ENCODE data around the gene PLCB1. TPM values are rescaled to one million over a fixed set of nuclear protein-coding genes. Genes with fewer than 3 reads are reported as not detected.

PLCB1 gene
- total RNA-seq, 1 donor, result 14.6 TPM

DNA sequence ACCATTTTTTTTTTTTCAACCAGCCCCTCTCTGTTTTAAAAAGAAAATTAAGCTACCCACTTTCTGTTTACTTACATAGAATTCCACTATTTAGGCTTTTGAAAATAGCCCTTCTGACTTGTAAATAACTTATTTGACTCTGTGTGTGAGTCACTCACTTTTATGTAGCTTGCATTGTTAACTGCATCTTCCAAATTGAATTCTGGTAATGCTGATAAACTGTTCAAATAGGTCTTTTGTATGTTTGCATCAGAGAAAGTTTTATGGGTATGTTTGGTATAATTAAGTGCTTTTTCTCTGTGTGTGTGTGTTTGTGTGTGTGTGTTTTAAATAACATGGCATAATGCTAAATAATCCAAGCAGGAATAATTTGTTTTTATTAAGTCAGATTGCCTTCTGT, 360.1 kb downstream of the PLCB1 start:
- Histone ChIP-seq H3K9me3 (ENCODE audit: low read depth, low read length) (no peaks in the 10 kb centered on the region), H3K27me3 (ENCODE audit: insufficient read depth, low read length) (no peaks in the 10 kb centered on the region), H3K4me1 (ENCODE audit: insufficient read depth, low read length) (no peaks in the 10 kb centered on the region), H3K4me3 (ENCODE audit: low read length) (no peak overlapping the region)

DNA sequence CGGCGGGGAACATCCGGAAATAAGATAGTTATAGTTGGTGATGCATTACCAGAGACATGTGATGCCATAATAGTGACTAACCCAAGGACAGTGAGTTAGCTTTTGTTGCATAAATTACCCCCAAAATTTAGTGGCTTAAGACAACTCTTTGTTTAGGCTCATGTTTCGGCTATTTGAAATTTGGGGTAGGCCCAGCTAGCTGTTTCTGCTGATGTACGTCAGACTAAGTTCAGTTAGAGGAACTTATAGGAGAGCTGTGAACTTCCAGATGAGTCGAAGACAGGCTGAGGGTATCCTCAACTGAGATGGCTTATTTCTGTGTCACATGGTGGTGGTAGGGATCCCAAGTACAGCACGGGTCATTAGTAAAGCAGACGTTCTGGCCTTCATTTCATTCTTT, 366.5 kb downstream of the PLCB1 start:
- no peaks in the 10 kb centered on the region for H3K27me3 ChIP-seq (ENCODE audit: insufficient read depth, low read length)
- no peak overlapping the region for H3K4me3 ChIP-seq (ENCODE audit: low read length)
- no peaks in the 10 kb centered on the region for H3K9me3 ChIP-seq (ENCODE audit: low read depth, low read length)
- no peaks in the 10 kb centered on the region for H3K4me1 ChIP-seq (ENCODE audit: insufficient read depth, low read length)

DNA sequence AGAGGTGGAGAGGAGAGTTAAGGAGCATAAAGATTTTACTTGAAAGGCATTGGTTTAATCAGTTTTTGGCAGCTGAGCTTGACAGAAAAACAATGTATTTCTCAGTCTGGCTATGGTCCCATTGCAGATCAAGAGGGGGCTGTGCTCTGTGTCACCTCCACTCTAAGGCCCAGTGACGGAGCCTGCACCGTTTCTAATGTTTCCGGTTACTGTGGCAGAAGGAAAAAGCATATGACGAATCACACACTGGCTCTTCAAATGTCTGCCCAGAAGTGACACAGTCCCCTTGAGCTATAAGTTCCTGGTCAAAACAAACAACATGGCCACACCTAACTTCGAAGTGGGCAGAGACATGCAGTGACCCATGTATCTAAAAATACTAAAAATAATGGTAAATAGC, 372.0 kb downstream of the PLCB1 start:
- no peaks in the 10 kb centered on the region for H3K27me3 ChIP-seq (ENCODE audit: insufficient read depth, low read length)
- H3K4me1 ChIP-seq (ENCODE audit: insufficient read depth, low read length), result peaks cover 16% of the 10 kb centered on the region
- no peak overlapping the region for H3K4me3 ChIP-seq (ENCODE audit: low read length)
- H3K9me3 ChIP-seq (ENCODE audit: low read depth, low read length), result no peaks in the 10 kb centered on the region

DNA sequence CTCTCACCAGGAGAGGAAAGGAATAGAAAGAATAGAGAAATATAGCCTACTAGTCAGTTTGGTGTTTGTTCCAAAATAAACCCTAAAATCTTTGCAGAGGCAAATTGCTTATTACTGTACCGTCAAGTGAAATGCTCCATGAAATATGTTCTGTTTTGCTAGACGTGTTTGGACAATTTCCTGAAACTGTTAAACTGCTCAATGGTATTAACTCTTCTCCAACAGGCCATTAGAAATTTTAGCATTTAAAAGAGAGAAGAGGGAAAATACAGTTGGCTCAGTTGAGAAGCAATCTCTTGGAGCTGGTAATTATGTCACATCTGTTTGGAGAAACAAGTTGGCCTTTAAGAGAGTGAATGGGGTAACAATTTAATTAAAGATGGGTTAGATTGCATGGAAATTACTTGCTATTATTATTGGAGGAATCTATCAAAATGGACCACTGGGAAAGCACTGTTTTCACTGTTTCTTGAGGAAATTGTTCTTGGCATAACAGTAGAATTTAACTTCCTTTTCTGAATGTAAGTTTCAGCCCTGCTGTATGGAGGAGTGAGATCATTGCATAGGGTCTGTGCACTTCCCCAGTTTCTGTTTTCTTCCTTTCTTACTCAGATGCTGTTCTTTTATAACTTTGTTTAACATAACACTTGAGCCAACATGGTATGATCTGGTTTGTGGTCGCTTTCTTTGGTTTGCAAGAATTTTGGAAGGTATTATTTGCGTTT, 373.6 kb downstream of the PLCB1 start:
- H3K27me3 ChIP-seq (ENCODE audit: insufficient read depth, low read length), result no peaks in the 10 kb centered on the region
- H3K9me3 ChIP-seq (ENCODE audit: low read depth, low read length), result no peaks in the 10 kb centered on the region
- H3K4me3 ChIP-seq (ENCODE audit: low read length), result no peak overlapping the region
- peaks cover 16% of the 10 kb centered on the region for H3K4me1 ChIP-seq (ENCODE audit: insufficient read depth, low read length)

DNA sequence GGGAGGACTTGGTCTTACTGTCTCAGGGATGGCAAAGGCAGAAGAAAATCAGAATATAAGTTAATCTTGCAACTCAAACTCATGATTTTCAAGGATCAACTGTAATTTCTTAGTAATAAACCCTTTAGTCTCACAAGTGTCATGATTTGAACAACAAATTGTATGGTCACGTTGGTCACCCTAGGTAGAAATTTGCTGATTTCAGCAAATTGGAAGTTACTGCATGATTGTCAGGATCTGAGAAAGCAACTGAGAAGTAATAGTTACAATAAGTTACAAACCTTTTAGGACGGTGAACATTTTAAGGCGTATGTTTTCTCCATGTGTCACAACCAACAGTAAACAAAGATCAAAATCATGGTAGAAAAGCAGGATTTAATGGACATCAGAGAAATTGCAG, 375.2 kb downstream of the PLCB1 start:
- peaks cover 16% of the 10 kb centered on the region for H3K4me1 ChIP-seq (ENCODE audit: insufficient read depth, low read length)
- no peaks in the 10 kb centered on the region for H3K9me3 ChIP-seq (ENCODE audit: low read depth, low read length)
- H3K4me3 ChIP-seq (ENCODE audit: low read length), result no peak overlapping the region
- no peaks in the 10 kb centered on the region for H3K27me3 ChIP-seq (ENCODE audit: insufficient read depth, low read length)

DNA sequence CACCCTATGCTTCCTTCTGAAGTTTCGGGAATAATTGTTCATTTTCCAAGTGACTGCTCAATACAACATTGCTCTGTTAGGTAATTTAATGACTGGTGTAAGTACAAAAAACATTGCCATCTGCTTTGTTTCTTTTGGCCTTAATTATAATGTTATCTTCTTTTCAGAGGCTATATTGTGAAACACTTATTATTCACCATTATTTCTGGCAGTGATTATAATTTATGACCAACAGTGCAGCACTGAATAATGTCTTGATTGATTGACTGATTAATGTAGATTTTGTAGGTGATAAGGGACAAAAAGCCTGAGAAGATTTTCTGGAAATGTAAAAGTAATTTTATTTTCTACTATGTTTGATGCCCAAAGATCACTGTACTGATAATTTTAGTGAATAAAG, 377.7 kb downstream of the PLCB1 start:
- no peaks in the 10 kb centered on the region for H3K27me3 ChIP-seq (ENCODE audit: insufficient read depth, low read length)
- no peak overlapping the region for H3K4me3 ChIP-seq (ENCODE audit: low read length)
- H3K4me1 ChIP-seq (ENCODE audit: insufficient read depth, low read length), result peaks cover 14% of the 10 kb centered on the region
- no peaks in the 10 kb centered on the region for H3K9me3 ChIP-seq (ENCODE audit: low read depth, low read length)

DNA sequence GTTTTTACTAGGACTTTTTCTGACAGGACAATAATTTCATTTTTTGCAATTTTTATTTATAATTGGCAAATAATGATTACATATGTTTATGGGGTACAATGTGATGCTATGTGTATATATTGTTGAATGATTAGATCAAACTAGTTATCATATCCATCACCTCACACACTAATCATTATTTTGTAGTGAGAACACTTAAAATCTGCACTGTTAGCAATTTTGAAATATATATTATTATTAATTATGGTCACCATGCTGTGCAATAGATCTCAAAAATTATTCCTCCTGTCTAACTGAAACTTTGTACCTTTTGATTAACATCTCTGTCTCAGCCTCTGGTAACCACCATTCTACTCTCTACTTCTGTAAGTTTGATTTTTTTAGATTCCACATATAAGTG, 378.7 kb downstream of the PLCB1 start:
- peaks cover 4% of the 10 kb centered on the region for H3K4me1 ChIP-seq (ENCODE audit: insufficient read depth, low read length)
- no peaks in the 10 kb centered on the region for H3K27me3 ChIP-seq (ENCODE audit: insufficient read depth, low read length)
- no peak overlapping the region for H3K4me3 ChIP-seq (ENCODE audit: low read length)
- no peaks in the 10 kb centered on the region for H3K9me3 ChIP-seq (ENCODE audit: low read depth, low read length)

DNA sequence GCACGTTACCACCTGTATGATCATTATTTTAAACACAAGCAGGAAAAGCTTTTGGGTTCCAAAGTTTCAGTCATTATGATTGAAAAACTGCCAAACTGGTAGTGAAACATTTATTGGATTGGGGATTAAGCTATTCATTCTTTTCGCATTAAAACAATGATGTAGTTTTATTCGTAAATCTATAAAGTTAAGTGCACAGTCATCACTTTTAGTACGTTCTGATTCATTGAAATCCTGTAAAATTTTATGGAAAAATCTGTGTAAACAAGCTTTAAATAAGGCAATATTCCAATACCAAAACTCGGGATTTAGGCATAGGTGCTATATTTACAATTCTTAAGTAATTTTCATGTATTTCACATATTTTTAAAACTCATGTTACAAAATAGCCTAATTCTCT, 379.9 kb downstream of the PLCB1 start:
- no peaks in the 10 kb centered on the region for H3K9me3 ChIP-seq (ENCODE audit: low read depth, low read length)
- no peak overlapping the region for H3K4me3 ChIP-seq (ENCODE audit: low read length)
- H3K27me3 ChIP-seq (ENCODE audit: insufficient read depth, low read length), result no peaks in the 10 kb centered on the region
- no peaks in the 10 kb centered on the region for H3K4me1 ChIP-seq (ENCODE audit: insufficient read depth, low read length)

DNA sequence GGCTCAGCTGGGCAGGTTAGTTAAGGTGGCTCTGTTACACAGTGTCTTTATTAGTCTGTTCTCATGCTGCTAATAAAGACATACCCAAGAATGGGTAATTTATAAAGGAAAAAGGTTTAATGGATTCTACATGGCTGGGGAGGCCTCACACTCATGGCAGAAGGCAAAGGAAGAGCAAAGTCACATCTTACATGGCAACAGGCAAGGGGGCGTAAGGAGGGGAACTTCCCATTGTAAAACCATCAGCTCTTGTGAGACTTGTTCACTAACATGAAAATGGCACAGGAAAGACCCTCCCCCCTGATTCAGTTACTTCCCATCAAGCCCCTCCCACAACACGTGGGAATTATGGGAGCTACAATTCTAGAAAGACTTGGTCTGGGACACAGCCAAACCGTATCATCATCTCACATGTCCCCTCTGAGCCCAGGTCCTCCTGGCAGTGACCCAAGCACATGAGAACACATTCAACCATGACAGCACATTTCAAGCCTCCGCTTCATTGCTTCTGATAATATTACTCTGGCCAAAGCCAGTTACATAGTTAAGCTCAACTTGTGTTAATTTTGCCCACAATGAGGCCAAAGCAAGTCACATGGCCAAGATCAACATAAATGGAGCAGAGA, 383.9 kb downstream of the PLCB1 start:
- Histone ChIP-seq H3K4me1 (ENCODE audit: insufficient read depth, low read length) (peaks cover 8% of the 10 kb centered on the region), H3K9me3 (ENCODE audit: low read depth, low read length) (no peaks in the 10 kb centered on the region), H3K4me3 (ENCODE audit: low read length) (no peak overlapping the region), H3K27me3 (ENCODE audit: insufficient read depth, low read length) (no peaks in the 10 kb centered on the region)

DNA sequence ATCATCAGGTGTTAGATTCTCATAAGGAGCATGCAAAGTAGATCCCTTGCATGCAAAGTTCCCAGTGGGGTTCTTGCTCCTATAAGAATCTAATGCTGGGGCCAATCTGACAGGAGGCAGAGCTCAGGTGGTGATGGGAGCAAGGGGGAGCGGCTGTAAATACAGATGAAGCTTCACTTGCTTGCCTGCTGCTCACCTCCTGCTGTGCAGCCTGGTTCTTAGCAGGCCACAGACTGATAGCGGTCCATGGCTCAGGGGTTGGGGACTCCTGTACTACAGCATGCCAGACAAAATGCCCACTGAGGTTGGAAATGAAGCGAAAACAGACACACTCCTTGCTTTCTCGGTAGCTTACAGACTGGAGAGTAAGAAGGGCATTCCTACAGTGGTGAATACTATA, 386.8 kb downstream of the PLCB1 start:
- Histone ChIP-seq H3K27me3 (ENCODE audit: insufficient read depth, low read length) (no peaks in the 10 kb centered on the region), H3K9me3 (ENCODE audit: low read depth, low read length) (no peaks in the 10 kb centered on the region), H3K4me1 (ENCODE audit: insufficient read depth, low read length) (peaks cover 8% of the 10 kb centered on the region), H3K4me3 (ENCODE audit: low read length) (no peak overlapping the region)

DNA sequence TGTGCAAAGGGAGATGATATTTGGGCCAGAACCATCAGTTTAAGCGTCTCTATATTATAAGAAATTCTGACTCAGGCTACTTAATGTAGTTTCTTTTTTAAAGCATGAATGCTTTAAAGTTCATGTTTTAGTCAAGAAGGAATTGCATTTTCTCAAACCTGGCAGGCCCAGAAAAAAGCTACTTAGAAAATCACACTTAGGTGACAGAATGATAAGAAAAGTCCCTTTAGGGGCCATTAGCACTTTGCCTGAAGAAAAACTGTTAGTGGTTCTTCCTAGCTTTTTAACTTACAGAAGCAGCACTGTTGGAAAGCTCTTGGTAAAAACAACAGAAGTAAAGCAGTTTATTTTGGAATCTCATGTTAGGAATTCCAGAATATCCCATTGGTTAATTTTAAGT, 387.8 kb downstream of the PLCB1 start:
- no peak overlapping the region for H3K4me3 ChIP-seq (ENCODE audit: low read length)
- H3K9me3 ChIP-seq (ENCODE audit: low read depth, low read length), result no peaks in the 10 kb centered on the region
- H3K27me3 ChIP-seq (ENCODE audit: insufficient read depth, low read length), result no peaks in the 10 kb centered on the region
- H3K4me1 ChIP-seq (ENCODE audit: insufficient read depth, low read length), result peaks cover 8% of the 10 kb centered on the region

DNA sequence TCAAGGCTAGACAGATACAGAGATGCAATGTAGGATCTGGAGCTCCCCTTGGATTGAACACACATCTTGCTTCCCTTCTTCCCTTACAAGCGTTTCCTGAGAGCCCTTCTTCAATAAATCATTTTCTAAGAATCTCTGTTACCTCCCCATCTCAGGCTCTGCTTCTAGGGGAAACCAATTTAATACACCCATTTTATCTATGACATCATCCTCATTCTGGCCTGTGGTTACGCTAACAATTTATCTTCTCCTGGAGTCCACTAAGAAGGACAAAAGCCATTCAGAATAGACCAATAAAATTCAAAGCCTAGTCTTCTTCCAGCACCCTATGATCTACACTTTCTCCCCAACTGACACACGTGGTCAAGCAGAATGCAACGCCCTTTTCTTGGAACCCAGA, 390.1 kb downstream of the PLCB1 start:
- Histone ChIP-seq H3K4me1 (ENCODE audit: insufficient read depth, low read length) (peaks cover 8% of the 10 kb centered on the region), H3K9me3 (ENCODE audit: low read depth, low read length) (no peaks in the 10 kb centered on the region), H3K27me3 (ENCODE audit: insufficient read depth, low read length) (no peaks in the 10 kb centered on the region), H3K4me3 (ENCODE audit: low read length) (no peak overlapping the region)

DNA sequence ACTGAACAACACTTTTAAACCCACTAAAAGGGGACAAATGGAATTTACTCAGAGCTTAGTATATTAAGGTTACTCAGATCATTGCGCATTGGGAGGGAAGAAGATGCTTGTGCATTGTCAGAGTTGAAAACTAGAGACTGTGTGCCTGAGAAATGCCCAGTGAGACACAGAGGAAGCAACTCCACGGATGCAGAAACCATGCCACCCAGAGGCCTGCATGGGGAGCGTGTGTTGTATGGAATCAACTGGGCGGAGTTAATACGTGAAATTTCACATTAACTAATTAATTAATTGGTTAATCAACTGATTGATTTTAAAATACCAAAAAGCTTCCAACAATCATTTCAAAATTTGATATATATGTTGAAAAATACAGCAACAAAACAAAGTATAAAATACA, 391.6 kb downstream of the PLCB1 start:
- no peak overlapping the region for H3K4me3 ChIP-seq (ENCODE audit: low read length)
- H3K27me3 ChIP-seq (ENCODE audit: insufficient read depth, low read length), result no peaks in the 10 kb centered on the region

DNA sequence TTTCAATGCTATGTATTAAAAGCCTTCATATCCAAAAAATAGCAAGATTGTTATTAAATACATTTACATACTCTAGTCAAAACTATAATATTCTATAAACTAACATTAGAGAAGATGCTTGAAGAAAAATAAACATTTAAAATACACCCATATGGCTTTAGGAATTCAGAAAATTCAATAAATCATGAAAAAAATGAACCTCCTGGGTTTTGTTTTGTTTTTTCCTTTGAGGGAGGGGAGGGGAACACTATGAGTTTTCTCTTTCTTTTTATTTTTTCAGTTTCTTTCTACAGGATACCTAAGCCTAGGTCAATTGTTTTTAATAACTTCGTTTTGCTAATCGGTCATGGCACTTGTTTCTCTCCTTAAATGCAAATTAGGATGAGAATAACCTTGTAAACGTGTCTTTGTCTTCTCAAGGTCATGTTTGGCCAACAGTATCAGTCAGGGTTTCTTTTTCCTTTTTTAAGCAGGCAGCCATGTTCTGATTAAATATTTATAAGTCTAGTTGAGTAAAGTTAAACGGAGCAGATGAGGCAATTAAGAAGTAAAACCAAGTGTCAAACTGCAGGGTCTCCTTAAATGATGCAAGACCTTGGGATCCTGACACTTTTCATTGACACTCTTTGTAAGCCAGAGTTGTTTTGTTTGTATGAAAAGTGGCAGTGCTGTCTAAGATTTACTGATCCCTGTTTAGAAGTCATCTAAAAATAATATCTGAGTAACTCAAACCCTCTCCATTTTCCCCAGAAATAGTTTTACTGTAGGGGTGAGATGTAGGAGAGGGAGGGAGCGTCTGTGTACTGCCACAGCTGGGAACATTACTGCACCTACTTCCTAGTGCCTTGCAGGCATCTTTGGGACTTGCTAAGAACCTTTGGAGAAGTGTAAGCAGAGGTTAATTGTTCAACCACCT, 392.3 kb downstream of the PLCB1 start:
- Histone ChIP-seq H3K4me3 (ENCODE audit: low read length) (no peak overlapping the region), H3K27me3 (ENCODE audit: insufficient read depth, low read length) (no peaks in the 10 kb centered on the region), H3K4me1 (ENCODE audit: insufficient read depth, low read length) (peaks cover 5% of the 10 kb centered on the region), H3K9me3 (ENCODE audit: low read depth, low read length) (no peaks in the 10 kb centered on the region)

More for the DNA sequence above, 391.6 kb downstream of the PLCB1 start:
- peaks cover 12% of the 10 kb centered on the region for H3K4me1 ChIP-seq (ENCODE audit: insufficient read depth, low read length)
- H3K9me3 ChIP-seq (ENCODE audit: low read depth, low read length), result no peaks in the 10 kb centered on the region

DNA sequence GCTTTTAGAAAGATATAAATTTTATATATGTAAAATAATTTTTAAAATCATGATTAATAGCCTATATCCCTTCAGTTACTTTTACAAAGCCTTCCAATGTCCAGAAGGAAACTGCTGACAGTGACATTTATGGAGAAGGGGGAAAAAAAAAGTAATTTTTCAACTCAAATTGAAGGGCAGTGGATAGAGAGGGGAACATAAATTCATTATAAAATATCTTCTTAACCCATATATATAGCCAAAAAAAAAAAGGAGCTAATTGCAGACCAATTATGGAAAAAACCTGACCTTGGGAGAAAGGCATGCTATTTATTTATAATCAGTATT, 392.9 kb downstream of the PLCB1 start:
- Histone ChIP-seq H3K27me3 (ENCODE audit: insufficient read depth, low read length) (no peaks in the 10 kb centered on the region), H3K4me3 (ENCODE audit: low read length) (no peak overlapping the region), H3K9me3 (ENCODE audit: low read depth, low read length) (no peaks in the 10 kb centered on the region), H3K4me1 (ENCODE audit: insufficient read depth, low read length) (peaks cover 4% of the 10 kb centered on the region)

All from mononuclear cell (primary cell).